ENCODE measurements around the gene INSIG1.

GRCh38 chr7:155340721-155341120 lies 43.0 kb downstream of the INSIG1 start:
- TF ChIP-seq CTCF (conservative IDR thresholded peaks at IDR 0.05 in 1 of 2, IDR thresholded peaks at IDR 0.05 in 1 of 2; ENCODE audit: extremely low read depth in 1 of 2, insufficient read depth in 1 of 2, low read depth in 1 of 2, low read length in 2 of 2) = no peak
- TF ChIP-seq EZH2 (IDR thresholded peaks at IDR 0.05; ENCODE audit: borderline replicate concordance, low read length) = no peak

Data from mammary epithelial cell (primary cell).